Esophagus mucosa (tissue), 1 donor: Measurements from ENCODE around the gene NCK1. TPM values are rescaled to one million over a fixed set of nuclear protein-coding genes. Genes with fewer than 3 reads are reported as not detected.

Experiments used
- ATAC-seq: fragments of 200-7000 bp; cut with Tn5 transposase; one replicate; pipeline ENCODE4 v1.9.1; 2020
- total RNA-seq: library from RNA; stranded (reverse); gene quantifications from one replicate; pipeline ENCODE4 v1.2.4, GENCODE V29; 2023
- donor health status: DM: yes; HTN: yes; CAD: no.

NCK1 gene
- total RNA-seq, 1 donor from 2014 or later = 61.9 TPM

- no peak for ATAC-seq
Measured at GRCh38 chr3:136988651-136989050, 126.6 kb downstream of the NCK1 start.

- ATAC-seq = peak; percentile 7
Measured at GRCh38 chr3:136989781-136990524, 127.9 kb downstream of the NCK1 start.

- peak; percentile 75 for ATAC-seq
Measured at GRCh38 chr3:136990826-136991225, 128.8 kb downstream of the NCK1 start.

- no peak for ATAC-seq
Measured at GRCh38 chr3:136992115-136992514, 130.1 kb downstream of the NCK1 start.

GRCh38 chr3:136994772-136995516 is 132.9 kb downstream of the NCK1 start:
- ATAC-seq = peak; percentile 91

- ATAC-seq = peak; percentile 81
Measured at GRCh38 chr3:136995652-136996051, 133.6 kb downstream of the NCK1 start.

Other genes with a start within 250 kb of the NCK1 start
- gene STAG1, start 109.8 kb upstream of the NCK1 start, total RNA-seq = 19.3 TPM
- 1.0 TPM for gene SLC35G2, start 43.1 kb upstream of the NCK1 start, total RNA-seq
- gene IL20RB, start 95.8 kb downstream of the NCK1 start, total RNA-seq = 94.7 TPM